NCI-H1092 treated with DMSO at 0.1 percent for 48 hours (cell line): ENCODE results near the gene SMC1B.
A peak's percentile ranks its signal among the peaks of the same experiment; 100 is the strongest.
"Not testable (repeated sequence)": the region's sequence is repeated elsewhere in the genome, so short reads cannot be mapped to it uniquely, and the experiment has no call there.

Source experiments
- DNase-seq: peaks from one replicate; lab custom pipeline; 2025; lab: John Stamatoyannopoulos, UW

The SMC1B gene

GRCh38 chr22:45421349-45422055 lies 8.1 kb upstream of the SMC1B start:
- DNase-seq: no peak

GRCh38 chr22:45420539-45420938 lies 7.1 kb upstream of the SMC1B start:
- DNase-seq: no peak

- no peak for DNase-seq
Observed at GRCh38 chr22:45420011-45420410, 6.6 kb upstream of the SMC1B start.

- DNase-seq: no peak
Observed at GRCh38 chr22:45418770-45419138, 5.4 kb upstream of the SMC1B start.

GRCh38 chr22:45418056-45418769 lies 4.8 kb upstream of the SMC1B start:
- DNase-seq: no peak

- DNase-seq: no peak
Observed at GRCh38 chr22:45413013-45413367, 409 bp downstream of the SMC1B start.

- DNase-seq: no peak
Observed at GRCh38 chr22:45407793-45408192, 5.6 kb downstream of the SMC1B start.

- no peak for DNase-seq
Observed at GRCh38 chr22:45402466-45402985, 10.9 kb downstream of the SMC1B start.

GRCh38 chr22:45399712-45400445 lies 13.5 kb downstream of the SMC1B start:
- peak; percentile 1 for DNase-seq

GRCh38 chr22:45398214-45398613 lies 15.2 kb downstream of the SMC1B start:
- no peak for DNase-seq

GRCh38 chr22:45397806-45398205 lies 15.6 kb downstream of the SMC1B start:
- DNase-seq: no peak

- DNase-seq: no peak
Observed at GRCh38 chr22:45389546-45389945, 23.9 kb downstream of the SMC1B start.

GRCh38 chr22:45381348-45381747 lies 32.1 kb downstream of the SMC1B start:
- DNase-seq: no peak

- DNase-seq: no peak
Observed at GRCh38 chr22:45376703-45377102, 36.7 kb downstream of the SMC1B start.

GRCh38 chr22:45376009-45376408 lies 37.4 kb downstream of the SMC1B start:
- no peak for DNase-seq

- not testable (repeated sequence) for DNase-seq
Observed at GRCh38 chr22:45373592-45373991, 39.8 kb downstream of the SMC1B start.

- no peak for DNase-seq
Observed at GRCh38 chr22:45366713-45367112, 46.7 kb downstream of the SMC1B start.

GRCh38 chr22:45359627-45360026 lies 53.8 kb downstream of the SMC1B start:
- DNase-seq: no peak

- no peak for DNase-seq
Observed at GRCh38 chr22:45358127-45358526, 55.3 kb downstream of the SMC1B start.

- no peak for DNase-seq
Observed at GRCh38 chr22:45357490-45357889, 55.9 kb downstream of the SMC1B start.

GRCh38 chr22:45353786-45354185 lies 59.6 kb downstream of the SMC1B start:
- DNase-seq: no peak

- not testable (repeated sequence) for DNase-seq
Observed at GRCh38 chr22:45352757-45353156, 60.6 kb downstream of the SMC1B start.

- DNase-seq: no peak
Observed at GRCh38 chr22:45351956-45352355, 61.4 kb downstream of the SMC1B start.
